ENCODE data around the gene FUT9.

GRCh38 chr6:96001891-96002575 is 13.7 kb upstream of the FUT9 start:
- TF ChIP-seq EZH2 (IDR thresholded peaks at IDR 0.05; ENCODE audit: low read depth, unreplicated experiment): no peak
- TF ChIP-seq CTCF (conservative IDR thresholded peaks at IDR 0.05; ENCODE audit: low read depth in 2 of 2): no peak

All from GM23338 (cell line).